HG03097 (cell line): Measurements from ENCODE around the gene TRIM71.
"Not testable (repeated sequence)": the region's sequence is repeated elsewhere in the genome, so short reads cannot be mapped to it uniquely, and the experiment has no call there.

Source experiments
- ATAC-seq: cut with Tn5 transposase; IDR thresholded peaks from one replicate; pipeline ENCODE4 v1.9.1; 2021; ENCODE audit not compliant: unreplicated experiment, low FRiP score

Gene TRIM71

DNA sequence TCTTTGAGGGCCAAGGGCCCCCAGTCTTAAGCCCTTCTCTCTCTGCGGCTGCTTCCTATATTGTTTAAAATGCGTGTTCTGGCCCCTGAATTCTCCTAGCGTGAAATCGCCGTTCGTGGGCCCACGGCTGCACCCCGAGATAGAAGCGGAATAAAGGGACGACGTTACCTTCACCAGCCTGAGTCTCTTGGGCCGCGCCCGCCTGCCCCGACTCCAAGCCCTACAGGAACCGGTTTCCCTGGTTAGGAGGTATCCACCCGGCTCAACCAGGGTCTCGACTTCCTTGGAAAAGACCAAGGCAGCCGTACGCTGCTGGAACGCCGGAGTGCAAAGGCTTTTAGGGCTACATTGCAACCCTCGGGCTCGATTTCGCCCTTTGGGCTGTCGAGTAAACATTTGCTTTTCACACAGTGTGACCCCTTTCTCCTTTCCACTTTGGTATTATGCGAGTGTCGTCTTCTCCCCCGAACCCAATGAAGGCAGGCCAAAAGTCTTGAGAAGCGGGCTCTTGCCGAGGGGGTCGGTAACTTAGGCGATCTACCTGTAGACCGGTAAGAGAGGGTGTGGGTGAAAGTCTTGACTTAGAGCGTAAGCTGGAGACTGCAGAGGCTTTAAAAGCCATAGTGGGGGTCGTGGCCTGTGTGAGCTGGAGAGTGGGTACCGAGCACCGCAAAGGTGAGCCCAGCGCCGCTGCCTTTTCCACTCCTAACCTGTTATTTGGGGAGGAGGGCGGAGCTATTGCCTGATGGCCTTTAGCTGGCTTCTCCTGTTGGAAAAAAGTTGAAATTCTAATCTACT, 2.0 kb downstream of the TRIM71 start:
- no peak for ATAC-seq

DNA sequence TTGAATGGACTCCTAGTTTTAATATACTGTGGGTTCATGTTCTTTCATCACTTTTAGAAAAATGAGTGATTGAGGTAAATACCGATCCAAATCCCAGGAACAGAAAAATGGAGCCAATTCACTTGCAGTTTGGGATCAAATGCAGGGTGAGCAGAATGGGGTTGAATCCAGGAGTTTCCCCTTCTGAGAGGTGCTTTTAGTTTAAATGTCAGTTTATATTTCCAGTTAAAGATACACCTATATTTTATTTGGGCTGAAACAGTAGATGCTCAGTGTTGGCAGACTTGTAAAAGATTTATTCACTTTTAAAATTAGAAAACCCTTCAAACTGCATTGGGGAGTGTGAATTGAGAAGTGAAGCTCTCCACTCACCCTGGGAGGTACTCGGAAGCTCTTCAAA, 2.6 kb downstream of the TRIM71 start:
- ATAC-seq, result no peak

DNA sequence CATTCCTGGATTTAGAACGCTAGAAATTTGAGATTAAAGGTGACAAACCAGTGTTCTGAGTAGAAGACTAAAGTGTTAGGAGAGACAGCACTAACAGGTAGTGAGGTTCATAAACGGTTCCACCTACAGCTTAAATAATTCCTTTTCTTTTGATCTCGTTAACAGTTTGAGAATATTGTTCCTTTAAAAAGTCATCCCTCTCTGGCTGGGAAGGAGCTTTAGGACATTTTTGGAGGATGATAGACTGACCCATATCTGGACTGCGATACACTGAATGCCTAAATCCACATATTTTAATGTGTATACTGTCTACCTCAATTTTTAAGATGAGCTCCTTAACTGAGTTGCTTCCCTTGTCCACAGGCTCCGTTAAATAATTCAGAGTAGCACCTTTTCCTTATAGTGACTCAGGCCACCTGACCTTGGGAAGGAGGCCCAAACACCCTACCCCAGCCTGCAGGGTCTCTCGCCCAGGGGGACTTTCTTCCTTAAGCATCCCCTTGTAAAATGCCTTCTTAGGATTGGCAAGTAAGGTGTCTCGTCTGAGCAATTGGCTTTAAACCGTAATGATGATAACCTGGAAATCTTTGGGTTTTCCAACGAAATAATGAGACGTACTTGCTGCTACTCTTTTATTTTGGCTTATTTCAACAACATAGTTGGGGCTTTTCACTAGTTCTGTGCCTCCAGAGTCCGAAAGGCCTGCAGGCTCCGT, 3.3 kb downstream of the TRIM71 start:
- no peak for ATAC-seq

DNA sequence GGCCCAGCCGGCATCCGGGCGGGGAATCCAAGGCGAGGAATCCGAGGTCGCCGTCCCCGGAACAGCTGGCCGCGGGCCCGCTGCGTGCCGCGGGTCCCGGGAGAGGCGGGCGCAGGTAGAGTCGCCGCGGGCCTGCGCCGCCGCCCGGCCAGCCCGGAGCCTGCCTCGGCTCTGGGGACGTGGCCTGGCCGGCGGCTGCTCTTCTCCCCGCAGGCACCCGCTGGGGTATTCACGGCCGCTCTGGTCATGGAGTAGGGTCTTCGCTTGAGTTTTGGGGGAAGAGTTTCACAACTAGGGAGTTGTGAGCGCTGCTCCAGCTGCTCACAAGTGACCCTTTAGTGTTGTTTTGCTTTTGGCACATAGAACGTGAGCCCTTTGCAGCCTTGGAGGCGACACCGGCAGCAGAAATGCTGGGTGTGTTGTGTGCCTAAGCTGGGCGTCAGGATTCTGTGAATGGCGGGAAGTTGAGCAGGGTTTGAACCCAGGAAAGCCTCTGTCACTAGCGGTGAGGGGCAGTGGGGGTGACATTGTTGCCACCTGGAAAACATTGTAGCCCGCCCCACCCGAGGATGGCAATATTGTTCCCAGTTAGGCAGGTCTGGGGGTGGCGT, 4.0 kb downstream of the TRIM71 start:
- ATAC-seq, result no peak

DNA sequence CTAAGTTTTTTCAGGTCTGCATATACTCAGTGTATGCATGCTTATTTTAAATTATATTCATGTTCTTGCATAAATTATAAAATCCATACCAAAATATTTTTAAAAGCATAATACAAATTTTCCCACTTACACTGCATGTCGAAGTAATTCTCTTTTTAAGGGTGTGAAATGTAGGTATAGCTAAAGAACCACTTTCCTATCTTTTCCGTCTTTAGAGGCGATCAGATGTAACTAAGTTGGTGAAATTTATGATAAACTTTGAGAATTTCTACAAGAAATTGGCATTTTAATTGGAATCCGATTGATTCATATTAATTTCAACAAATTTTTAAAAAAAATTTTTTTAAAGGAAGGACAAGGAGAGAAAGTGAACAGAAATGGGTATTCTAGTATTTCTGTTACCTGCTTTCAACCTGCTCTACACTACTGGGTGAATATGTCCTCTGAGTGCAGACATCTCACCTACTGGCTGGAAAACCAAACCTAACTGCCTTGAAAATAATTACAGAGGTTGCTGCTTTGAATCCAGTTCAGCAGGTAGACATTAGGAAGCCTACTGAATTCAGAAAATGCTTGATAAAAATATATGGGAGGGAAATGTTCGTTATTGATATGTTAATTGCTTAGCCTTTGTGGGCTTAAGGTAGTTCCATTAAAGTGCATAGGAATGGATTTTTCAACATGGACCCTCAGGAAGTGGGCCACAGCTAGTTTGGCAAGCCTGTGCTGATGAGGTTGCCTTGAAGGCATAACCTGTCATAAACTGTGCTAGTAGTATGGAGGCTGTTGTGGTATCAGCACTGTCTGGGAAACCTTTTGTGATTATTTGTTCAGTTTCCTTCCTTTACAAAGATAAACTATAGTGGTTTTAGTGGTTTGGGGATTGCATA, 5.1 kb downstream of the TRIM71 start:
- ATAC-seq, result no peak

DNA sequence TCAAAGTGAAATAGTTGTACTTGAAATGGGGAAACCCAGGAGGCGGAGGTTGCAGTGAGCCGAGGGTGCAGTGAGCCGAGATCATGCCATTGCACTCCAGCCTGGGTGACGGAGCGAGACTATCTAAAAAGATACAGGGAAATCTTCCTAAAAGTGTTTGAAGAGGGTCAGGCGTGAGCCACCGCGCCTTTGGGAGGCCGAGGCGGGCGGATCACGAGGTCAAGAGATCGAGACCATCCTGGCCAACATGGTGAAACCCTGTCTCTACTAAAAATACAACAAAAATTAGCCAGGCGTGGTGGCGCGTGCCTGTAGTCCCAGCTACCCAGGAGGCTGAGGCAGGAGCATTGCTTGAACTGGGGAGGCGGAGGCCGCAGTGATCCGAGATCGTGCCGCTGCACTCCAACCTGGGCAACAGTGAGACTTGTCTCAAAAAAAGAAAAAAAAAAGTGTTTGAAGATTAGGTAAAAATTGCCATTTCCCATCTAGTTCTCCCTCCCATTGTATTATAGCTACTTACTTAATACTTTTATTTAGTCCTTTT, 5.9 kb downstream of the TRIM71 start:
- not testable (repeated sequence) for ATAC-seq

DNA sequence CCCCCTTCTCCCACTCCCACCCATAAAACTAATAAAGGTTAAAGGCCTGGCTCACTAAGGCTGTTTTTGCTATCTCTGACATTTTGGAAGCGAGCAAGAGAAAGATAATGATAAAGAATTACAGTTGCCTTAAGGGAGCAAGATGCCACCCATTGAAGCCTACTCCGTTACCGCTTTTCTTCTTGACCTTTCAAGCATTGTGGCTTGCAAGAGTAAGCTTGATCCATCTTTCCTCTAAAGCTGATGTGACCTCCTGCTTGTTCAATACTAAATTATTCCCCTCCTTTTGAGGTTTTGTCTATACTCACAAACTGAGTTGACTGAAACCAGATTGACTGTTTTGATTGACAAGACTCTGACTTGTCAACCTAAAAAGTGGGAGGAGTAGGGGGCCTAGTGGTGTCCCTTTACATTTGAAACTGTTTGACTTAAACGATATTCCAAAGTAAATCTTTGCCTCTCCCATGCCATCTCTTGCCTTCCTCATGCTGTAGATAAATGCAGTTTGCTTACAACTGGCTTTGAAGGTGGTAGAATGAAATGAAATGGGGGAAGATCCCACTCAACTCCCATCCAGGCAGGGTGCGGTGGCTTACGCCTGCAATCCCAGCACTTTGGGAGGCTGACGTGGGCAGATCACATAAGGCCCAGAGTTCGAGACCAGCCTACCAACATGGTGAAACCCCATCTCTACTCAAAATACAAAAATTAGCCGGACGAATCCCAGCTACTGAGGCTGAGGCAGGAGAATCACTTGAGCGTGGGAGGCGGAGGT, 8.0 kb downstream of the TRIM71 start:
- no peak for ATAC-seq

DNA sequence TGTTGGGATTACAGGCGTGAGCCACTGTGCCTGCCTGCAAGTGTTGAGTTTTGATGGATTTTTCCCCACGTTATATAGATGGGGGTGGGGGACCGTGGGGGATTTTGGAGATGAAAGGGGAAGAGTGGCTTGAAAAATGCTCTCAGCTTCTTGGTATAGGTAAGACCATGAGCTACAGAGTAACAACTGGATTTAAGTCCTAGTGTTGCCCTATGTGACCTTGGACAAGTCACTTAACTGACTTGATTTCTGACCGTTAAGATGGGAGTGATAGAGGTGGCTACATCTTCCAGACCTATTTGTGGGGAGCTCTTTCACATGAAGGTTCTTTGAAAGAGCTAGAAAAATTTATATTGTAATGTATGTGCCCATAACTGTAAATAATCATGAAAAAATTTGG, 13.3 kb downstream of the TRIM71 start:
- no peak for ATAC-seq

DNA sequence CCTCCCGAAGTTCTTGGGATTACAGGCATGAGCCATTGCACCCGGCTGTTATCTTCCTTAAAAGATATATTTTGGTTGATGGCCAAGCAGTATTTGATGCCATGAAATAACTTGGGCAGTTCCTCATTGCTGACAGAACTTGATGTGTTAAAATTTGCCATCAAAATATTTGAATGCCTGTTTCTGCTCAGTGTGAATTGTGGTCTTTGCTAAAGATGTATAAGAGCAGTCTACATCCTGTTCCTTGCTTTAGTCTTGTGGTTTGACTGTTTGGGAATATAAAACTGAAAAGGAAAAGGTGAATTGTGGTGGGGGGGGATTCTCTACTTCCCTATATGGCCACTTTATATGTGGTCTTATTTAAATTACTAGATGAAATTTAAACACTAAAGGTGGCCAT, 14.0 kb downstream of the TRIM71 start:
- no peak for ATAC-seq

DNA sequence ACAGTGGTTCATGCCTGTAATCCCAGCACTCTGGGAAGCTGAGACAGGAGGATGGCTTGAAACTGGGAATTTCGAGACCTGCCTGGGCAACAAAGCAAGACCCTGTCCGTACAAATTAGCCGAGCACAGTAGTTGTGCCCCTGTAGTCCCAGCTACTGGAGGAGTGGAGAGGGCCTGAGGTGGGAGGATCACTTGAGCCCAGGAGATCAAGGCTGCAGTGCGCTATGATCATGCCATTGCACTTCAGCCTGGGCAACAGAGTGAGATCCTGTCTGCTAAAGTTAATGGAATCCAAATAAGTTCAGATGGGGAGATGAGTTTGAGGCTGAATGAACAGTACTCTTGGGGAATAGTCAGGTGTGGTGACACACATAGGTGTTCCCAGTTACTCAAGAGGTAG, 14.4 kb downstream of the TRIM71 start:
- ATAC-seq, result no peak

DNA sequence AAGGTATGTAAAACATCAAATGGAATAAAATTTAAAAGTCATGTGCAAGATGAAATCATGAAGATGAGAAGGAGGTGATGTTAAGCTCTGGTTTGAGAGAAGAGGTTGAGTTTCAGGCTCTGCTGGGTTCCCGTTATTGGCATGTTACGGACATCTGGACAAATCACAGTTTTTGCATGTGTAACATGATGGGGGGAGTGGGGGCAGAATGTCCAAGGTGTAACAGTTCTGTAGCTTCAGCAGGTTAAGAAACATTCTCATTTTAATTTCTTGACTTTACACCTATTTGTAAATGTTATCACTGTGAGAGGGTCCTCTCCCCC, 17.2 kb downstream of the TRIM71 start:
- ATAC-seq, result no peak

DNA sequence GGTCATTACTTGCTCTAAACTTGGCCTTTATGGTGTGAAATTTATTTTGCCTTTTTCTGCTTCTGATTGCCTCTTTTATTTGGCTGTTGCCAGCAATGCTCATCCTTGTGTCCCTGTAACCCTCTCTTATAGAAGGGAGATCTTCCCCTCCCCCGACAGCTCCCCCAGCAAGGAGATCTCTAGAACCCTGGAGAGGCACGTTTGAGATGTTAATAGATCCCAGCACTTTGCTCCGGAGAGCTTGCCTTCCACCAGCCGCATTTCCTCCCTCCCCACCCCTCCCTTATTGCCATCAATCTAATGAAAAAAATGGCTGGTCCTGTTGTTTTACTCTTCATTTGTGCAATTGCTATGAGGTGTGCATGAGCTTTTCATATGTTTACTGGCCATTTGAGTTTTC, 18.2 kb downstream of the TRIM71 start:
- ATAC-seq, result no peak

DNA sequence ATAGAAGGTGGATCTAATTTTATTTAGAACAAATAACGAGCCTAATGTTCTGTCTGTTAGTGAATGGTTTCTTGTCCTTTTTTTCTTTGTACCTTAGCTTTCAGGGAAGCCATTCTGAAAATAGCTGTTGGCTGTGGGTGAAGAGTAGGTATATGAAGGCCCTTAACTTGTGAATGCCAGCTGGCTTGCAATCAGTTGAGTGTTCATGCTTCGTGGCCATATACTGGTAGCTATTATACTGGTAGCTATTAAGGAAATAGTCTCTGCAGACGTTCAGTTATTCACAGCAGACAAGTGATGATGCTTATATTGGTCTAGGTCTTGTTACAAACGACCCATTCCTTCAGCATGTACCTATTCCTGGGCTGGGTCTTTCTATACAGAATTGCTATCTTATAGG, 18.8 kb downstream of the TRIM71 start:
- ATAC-seq, result no peak

DNA sequence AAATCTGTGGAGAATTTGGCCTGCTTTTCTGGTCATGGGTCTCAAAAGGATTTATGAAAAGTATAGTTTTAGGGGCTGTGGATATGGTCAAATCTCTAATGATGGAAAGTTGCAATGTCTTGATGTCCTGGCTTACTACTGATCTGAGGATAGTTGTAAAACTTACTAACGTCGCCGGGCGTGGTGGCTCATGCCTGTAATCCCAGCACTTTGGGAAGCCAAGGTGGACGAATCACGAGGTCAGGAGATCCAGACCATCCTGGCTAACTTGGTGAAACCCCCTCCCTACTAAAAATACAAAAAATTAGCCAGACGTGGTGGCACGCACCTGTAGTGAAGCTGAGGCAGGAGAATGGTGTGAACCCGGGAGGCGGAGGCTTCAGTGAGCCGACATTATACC, 19.6 kb downstream of the TRIM71 start:
- no peak for ATAC-seq

DNA sequence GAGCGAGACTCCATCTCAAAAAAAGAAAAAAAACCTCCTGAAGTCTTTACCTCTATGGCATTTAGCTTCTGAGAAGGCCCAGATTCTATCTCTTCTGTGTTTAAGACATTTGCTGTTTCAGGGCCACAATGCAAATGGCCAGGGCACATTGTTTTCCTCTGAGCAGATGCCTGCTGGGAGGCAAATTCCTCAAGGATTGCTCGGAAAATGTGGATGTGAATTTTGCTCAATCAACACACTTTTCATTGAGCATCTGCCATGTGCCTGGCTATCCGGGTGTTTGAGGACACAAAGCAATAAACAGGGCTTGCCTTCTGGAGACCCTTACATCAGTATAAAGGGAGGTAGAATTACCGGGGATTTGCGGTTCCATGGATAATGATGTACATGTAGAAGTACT, 20.0 kb downstream of the TRIM71 start:
- ATAC-seq, result no peak

DNA sequence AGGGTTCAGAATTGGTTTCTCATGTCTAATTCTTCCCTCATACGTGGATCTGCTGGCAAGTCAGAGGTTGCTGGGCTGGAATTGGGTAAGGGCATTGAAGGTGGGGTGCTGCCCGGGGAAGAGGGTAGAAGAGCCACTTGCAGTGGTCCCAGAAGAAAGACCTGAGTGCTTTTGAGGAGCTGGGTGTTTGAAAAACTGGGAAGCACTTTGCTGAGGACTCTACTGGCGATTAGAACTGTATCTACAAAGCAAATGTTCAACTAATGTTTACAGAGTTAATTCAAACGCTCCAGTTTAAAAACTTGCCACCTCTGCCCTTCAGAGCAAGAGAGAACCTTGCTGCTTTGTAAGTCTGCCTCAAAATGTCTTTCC, 21.9 kb downstream of the TRIM71 start:
- ATAC-seq, result no peak

DNA sequence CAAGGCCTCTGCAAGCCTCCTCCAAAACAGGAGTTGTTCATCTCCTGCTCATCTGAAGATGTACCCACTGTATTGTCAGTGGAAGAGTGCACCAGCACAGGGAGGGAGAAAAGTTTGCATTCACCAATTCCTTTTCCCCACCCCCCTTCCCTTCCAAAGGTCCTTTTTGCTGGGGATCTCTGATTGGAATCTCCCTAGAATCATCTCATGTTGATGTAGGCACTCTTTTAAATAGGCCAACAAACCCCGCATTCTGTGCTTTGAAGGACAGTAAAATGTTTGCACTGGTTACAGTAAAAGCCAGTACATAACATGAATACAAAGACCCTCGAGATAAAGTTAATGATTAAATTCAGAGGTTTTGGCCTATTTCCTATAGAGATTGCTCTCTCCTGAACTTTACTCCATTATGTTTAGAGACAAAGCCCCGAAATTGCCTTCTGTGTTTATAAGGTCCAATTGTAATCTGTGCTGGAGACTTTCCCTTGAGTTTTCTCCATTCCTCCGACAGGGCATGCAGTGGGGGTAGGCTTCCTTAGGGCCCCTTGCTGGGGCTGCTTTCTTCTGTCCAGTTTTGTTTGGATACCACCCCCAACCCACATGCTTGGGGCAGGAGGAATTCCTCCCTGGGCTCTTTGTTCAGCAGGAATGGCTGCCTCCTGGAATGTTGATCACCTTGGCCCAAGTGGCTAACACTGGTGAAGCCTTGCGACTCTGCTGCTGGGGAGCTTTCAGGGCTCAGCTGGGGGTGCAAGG, 22.5 kb downstream of the TRIM71 start:
- ATAC-seq, result no peak

DNA sequence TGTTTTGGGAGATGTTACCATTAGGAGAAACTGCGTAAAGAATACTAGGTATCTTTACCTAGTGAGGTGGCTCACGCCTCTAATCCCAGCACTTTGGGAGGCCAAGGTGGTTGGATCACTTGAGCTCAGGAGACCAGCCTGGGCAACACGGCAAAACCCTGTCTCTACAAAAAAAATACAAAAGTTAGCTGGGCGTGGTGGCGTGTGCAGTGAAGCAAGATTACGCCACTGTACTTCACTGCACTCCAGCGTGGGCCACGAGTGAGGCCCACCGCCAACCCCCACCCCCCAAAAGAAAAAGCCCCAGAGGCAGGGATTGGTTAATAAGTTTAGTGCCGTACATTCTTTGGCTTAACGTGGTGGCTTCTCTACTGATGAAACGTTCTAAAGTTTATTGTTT, 23.5 kb downstream of the TRIM71 start:
- no peak for ATAC-seq

DNA sequence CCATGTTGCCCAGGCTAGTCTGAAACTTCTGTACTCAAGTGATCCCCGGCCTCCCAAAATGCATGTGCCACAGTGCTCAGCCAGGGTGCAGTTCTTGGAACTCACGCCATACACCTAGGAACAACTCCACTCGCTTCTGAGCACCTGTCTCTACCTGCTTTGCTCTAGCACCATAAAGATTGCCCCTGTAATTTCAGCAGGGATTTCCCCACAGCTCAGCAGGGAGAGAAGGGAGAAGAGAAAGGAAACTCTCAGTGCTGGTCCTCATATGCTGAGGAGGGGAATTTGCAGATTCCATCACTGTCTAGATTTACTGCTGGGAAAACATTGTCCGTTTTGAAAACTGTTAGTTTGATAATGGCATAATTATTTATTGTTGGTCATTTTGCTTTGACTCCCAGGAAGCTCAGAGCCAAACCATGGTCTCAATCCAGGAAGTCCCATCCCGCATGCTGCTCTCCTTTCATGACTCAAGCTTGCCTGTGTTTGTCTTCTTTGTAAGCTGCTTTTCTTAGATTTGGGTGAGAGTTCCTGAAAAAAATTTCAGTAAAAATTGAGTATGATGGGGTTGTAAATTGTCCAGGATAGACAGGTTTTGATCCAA, 24.2 kb downstream of the TRIM71 start:
- no peak for ATAC-seq
